ENCODE measurements around the gene RBM4B.

DNA sequence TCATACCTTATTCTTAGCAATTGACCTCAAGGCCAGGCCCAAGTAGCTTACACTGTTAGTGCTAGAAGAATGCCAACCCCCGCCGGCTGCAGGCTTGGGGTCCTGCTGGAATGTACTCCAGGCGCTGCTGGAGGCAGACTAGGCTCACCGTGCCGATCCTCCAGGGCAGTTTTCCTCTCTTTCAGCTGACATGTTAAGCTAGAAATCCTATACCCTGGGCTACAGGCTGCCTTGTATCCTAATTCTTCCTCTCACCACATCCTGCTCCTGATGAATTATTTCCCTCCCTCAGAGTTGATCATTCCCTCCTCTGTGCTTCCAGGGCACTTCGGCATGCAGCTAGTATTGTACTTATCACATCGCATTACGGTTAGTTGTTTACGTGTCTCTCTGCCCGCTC is 48.0 kb upstream of the RBM4B start:
- TF ChIP-seq REST (IDR thresholded peaks at IDR 0.05; ENCODE audit: insufficient read depth in 1 of 2, low read depth in 2 of 2, low read length in 2 of 2) (no peak), POLR2AphosphoS5 (IDR thresholded peaks at IDR 0.05; ENCODE audit: low read depth, low read length) (no peak), SIN3A (IDR thresholded peaks at IDR 0.05; ENCODE audit: borderline replicate concordance, insufficient read depth, low read length) (no peak), TAF1 (IDR thresholded peaks at IDR 0.05; ENCODE audit: borderline replicate concordance, insufficient read depth, low read length) (no peak)

Measured in PFSK-1 (cell line).